WI38 (cell line): ENCODE data around the gene MEGF11.

Experiments used
- H3K4me3 ChIP-seq: 2 replicates; pipeline ENCODE4 v1.5.1; 2011; ENCODE audit warnings: low read depth, mild to moderate bottlenecking, control low read depth, low read length
- CTCF ChIP-seq: IDR thresholded peaks from 2 replicates; pipeline ENCODE4 v1.5.1; 2012; ENCODE audit warnings: low read depth, mild to moderate bottlenecking, control low read depth, low read length

MEGF11 gene

GRCh38 chr15:66126456-66126855 is 127.1 kb downstream of the MEGF11 start:
- TF ChIP-seq CTCF, result no peak
- H3K4me3 ChIP-seq, result no peak overlapping the region

- TF ChIP-seq CTCF, result no peak
- no peak overlapping the region for H3K4me3 ChIP-seq
These were observed 127.5 kb downstream of the MEGF11 start for GRCh38 chr15:66126031-66126441.

GRCh38 chr15:66124651-66125050 is 128.9 kb downstream of the MEGF11 start:
- no peak overlapping the region for H3K4me3 ChIP-seq
- TF ChIP-seq CTCF, result no peak

GRCh38 chr15:66123799-66124198 is 129.8 kb downstream of the MEGF11 start:
- H3K4me3 ChIP-seq, result no peak overlapping the region
- no peak for TF ChIP-seq CTCF

- no peak for TF ChIP-seq CTCF
- H3K4me3 ChIP-seq, result no peak overlapping the region
These were observed 133.1 kb downstream of the MEGF11 start for GRCh38 chr15:66120422-66120821.

GRCh38 chr15:66117841-66118240 is 135.7 kb downstream of the MEGF11 start:
- no peak for TF ChIP-seq CTCF
- no peak overlapping the region for H3K4me3 ChIP-seq

GRCh38 chr15:66115568-66116206 is 137.9 kb downstream of the MEGF11 start:
- TF ChIP-seq CTCF, result no peak
- no peak overlapping the region for H3K4me3 ChIP-seq
